GM19025 (cell line): ENCODE data around the gene CLBA1.

ENCODE experiments used
- ATAC-seq: cut with Tn5 transposase; IDR thresholded peaks from one replicate; pipeline ENCODE4 v1.9.1; 2021; ENCODE audit warnings: mild to moderate bottlenecking, low read depth, moderate library complexity; ENCODE audit not compliant: unreplicated experiment

Gene CLBA1

DNA sequence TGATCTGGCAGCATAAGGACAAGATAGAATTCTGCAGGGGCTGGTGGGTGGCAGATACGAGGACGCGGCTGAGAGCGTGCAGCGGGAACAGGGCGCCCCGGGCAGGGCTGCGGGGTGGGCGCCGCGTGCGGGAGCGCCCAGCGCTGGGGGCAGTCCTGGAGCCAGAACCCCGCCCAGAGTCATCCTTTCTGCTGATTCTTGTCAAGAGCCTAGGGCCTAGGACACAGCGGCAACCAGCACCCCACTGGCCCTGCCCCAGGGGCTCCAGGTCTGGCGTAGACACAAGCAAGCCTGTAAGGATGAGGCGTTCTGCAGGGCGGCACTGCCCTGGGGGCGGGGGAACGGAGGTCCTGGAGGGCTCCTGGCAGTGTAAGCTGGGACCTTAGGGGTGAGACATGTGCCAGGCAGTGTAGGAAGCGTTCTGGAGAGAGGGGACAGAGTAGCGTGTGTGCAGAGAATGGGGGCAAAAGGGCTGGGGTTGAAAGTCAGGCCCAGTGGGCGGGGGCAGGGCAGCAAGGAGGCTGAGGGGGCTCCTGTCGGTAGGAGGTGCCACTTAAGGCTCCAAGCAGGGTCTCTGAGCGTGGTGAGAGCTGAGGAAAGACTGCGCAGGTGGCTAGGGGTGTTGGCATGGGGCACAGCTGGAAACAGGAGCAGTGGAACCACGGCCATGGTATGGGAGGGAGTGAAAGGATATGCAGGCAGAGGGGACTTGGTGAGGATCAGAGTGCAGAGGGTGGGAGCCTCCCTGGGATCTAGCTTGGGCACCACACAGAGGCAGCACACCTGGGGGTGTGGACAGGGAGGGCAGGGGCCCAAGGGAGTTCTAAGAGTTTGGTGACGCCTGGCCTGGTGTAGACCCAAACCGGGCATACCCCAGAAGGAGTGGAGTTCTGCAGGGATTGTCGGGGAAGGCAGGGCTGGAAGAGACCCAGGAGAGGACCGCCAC is 6.6 kb upstream of the CLBA1 start:
- no peak for ATAC-seq

DNA sequence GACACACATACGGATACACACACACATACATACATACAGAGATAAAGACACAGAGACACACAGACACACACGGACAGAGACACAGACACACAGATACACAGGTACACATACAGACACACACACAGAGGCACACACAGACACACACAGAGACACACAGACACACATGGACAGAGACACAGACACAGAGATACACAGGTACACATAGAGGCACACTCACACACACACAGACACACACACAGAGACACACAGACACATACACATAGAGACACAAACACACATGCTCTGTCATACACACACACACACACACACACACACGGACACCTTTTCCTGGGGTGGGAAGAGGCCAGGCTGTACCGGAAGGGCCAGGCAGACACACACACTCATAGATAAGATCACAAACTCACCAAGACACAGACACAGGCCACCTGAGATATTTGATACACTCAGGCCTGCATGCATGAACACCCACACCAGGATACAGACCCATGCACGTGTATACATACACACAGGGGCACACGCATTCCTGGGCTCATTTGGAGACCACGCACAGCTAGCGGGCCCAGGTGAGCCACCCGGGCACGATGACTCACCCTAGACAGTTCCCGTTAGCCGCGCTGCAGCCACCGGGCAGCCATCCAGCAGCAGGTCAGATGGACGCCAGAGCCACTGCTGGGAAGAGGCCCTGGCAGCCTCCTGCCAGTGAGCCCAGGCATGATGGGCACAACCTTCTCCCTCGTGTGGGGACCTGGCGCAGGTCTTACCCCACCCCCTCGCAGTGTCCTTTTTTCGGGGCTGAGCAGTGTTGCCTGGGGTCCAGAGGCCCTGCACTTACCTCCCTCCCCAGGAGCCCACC is 5.6 kb upstream of the CLBA1 start:
- ATAC-seq = no peak

DNA sequence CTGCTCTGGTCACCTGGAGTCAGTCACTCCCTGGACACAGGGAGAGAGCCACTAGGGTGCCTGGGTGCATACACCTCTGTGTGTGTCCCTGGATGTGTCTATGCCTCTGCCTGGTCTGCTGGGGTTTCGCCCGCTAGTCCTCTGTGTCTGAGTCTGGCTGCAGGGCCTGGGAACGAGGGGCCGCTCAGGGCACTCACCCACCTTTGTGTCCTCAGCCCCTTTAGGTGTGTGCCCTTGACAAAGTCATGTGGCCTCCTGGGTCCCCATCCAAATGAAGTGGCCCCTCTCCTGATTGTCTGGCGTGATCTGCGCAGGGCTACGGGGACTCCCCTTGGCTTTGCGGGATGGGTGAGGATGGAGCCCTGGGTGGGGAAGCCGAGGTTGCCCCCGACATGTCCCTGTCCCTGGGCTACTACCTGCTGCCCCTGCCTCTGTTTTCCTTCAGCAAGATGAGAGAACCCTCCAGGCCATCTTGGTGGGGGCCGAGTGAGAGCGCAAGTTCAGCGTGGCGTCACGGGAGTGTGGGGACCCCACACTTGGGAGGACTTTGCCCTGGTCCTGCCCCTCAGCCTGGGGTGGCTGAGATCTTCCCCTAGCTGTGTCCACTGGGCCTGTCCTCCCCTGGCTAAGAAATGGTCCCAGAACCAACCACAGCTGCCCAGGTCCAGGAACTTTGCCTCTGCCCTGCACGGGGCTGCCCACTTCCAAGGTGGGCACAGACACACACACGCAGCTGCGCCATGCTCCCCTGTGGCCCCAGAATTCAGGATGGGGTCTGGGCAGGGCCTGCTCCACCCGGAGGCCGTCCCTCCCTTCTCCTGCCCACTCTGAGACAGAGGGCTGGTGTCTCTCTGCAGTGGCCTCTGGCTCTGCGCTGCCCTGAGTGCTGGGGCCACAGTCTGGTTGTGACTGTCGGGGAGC is 4.7 kb upstream of the CLBA1 start:
- no peak for ATAC-seq

DNA sequence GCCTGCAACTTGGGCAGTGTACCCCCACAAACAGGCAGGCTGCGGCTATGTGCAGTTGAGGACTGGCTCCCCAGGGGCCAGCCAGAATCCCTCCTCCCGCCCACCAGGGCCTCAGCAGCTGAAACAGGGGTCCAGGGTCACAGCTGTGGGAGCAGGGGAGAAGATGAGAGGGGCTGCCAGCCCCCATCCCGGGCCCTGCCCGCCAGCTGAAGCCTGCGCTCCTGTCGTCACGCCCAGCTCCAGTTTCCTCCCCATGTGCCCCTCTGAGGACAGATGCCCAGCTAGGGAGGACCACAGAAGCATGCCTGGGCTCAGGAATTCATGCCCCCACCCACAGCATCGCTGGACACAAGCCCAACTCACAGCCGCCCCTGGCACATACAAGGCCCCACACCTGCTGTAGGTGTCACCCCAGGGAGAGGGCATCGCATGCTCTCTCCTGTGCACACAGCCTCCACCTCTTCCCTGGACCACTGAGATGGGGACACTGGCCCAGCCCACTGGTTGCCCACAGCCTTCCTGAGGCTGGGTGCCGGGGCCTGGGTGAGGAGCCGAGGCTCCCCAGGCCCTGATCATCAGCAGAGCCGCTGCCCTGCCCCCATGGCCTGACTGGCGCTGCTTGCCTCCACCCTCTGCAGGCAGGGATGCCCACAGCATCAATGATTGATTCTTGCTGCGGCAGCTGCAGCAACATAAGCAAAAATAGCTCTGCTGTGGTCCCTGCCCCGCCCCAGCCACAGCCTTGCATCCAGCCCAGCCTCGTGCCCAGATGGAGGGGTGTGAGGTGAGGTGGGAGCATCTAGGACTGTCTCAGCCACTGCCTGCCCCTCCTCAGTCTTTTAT is 3.7 kb upstream of the CLBA1 start:
- ATAC-seq = no peak

DNA sequence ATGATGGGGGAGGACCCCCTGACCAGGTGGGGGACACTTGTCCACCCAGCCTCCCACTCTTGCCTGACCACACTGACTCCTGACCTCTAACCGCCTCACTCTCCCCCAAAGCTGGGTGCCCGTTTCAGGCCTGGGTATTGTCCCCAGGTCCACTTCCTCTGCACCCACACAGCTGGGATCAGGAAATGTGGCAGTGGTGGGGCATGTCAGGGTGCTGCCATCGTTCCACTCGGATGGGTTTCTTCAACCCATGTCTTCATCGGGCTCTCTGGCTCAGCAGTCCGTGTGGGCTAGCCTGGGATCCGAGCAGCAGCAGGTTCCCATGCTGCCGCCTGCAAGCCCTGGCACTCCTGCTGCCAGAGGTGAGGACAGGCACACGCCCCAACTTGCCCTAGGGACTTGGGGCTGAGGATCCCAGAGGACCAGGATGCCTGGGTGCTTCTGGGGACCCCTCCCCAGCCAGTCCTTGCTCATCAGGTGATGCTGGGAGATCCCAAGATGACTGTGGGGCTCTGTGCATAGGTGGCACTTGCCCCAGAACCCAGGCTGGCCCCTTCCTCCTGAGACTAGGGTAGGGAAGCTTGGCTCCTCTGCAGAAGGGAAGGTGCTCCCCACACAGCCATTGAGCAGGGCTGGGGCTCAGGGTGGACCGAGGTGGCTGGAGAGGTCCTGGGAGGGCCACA is 2.9 kb upstream of the CLBA1 start:
- ATAC-seq = no peak

DNA sequence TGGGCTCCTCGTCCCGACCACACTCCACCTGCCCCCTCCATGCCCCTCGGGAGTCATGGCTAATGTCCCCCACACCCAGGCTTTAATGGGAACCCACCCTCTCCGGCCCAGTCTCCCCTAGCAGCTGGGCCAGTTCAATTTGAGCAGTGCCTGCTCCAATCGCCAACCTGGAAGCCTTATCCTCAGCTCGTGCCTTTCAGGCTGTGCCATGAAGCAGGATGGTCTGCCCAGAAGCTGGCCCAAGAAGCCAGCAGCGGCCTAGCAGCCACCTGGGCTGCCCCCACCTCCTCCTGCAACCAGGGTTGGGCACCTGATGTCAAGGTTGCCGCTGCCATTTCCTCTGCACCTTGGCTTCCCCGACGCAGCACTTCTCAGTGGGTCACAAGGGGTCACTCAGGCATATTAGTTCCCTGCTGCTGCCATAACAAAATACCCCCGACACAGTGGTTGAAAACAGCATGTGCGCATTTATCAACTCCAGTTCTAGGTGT is 2.3 kb upstream of the CLBA1 start:
- no peak for ATAC-seq

DNA sequence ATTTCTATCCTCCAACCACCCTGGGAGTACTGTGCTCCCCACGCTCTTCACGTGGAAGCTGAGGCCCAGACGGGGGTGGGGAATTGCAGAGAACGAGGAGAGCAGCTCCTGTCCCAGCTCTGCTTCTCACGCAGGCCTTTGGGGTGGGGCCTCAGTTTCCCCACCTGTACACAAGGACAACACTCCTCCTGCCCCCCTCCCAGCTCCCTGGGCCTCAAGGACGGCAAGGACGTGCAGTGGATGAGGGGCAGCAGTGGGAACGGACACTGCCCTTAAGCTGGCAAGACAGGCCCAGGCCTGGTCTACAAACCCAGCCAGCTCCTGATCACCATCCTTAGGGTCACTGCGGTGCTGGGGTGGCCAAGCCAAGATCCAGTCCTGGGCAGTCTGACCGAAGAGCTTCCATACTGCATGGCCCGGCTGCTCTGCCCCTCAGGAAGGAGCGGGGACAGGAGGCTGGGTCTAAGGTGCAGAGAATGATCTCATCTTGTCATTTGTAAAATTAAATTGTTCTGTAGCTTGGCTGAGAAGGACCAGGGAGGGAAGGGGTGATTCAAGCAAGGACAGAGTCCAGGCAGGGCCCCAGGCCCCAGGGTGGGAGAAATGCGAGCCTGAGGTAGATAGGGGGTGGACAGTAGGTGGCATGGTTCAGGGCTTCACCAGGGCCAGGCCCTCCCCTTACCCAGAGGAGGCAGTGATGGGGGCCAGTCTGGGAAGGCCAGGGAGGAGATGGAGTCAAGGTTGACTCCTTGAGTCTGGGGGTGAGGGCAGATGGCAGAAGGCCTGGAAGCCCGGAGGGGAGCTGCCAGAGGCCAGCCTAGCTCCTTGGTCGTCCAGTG is 1.3 kb upstream of the CLBA1 start:
- ATAC-seq = no peak

DNA sequence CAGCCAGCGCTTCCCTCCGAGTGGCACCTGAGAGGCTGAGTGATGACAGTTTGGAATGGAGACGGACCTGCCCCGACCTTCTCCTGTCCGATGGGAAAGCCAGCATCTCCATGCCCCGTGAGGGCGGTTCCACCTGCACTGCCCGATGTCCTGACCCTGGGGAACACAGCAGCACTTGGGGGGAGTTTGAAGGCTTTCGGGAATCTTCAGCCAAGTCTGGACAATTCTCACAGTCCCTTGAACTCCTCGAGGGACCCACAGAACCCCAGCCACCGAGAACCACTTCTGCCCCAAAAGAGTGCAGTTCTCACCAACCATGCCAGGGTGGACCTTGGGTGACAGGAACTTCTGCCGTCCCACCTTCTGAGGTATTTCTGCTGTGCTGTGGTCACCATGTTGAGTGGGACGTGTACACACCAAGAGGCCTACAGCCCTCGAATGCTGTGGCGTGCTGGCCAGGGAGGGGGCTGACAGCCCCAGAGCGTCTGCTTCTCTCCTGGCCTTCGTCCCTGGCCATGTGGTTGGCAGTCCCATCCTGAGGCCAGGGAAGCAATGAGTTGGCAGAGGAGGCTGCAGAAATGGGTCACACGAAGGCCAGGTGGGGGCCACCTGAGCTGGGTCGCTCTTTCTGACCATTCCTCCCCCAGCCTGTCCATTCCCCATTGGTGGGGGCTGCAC is 1.0 kb downstream of the CLBA1 start:
- ATAC-seq = no peak

DNA sequence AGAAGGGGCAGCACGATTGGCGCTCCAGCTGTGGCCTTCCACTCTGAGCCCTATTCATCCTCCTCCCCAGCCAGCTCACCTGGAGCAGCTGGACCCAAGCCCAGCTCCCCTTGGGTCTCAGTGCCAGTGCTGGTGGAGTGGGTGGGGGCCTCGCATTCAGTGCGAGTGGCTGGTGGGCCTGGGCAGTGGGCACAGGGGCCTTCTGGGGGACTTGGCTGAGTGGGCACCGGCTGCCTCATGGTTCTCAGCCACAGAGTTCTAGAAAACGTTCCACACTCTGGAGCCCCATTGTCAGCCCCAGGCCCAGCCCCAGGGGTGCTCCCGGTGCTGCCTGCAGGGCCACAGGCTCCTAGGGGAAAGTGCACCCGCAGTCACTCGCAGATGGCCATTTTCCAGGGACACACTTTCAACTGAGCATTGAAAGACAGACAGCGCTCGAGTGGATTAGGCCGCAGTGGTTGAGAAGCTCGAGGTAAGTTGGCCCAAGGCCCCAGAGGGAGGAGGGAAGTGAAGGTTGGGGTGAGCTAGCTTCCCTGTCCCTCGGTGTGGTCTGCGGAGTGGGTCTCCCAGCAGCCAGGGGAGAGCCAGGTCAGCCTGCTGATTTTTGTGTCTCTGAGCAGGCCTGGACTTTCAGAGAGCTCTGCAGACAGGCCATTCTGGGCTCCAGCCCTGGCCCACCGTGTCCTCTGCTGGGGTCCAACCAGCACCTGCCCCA is 3.8 kb downstream of the CLBA1 start:
- ATAC-seq = no peak

DNA sequence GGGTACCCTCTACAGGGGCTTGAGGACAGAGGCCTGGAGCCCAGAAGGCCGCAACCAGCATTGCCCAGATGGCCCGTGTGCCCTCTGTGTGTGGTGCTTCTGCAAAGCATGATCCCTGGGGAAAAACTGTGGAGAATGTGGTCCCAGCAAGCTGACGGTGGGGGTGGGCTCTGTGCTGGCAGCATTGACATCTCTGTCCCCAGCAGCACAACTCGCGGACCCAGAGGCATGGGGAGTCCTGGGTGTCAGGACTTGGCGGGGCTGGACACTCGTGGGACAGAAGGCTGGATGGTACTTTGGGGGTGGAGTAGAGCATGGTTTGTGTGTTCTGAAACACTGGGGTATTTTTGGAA is 4.3 kb downstream of the CLBA1 start:
- no peak for ATAC-seq

DNA sequence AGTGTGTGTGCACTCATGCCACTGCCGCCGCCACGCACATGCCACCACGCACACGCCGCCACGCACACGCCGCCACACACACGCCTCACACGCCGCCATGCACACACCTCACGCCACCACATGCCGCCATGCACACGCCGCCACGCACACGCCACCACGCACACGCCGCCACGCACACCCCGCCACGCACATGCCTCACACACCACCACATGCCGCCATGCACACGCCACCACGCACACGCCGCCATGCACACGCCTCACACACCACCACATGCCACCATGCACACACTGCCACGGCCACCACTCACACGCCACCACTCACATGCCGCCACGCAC is 6.3 kb downstream of the CLBA1 start:
- ATAC-seq = no peak

DNA sequence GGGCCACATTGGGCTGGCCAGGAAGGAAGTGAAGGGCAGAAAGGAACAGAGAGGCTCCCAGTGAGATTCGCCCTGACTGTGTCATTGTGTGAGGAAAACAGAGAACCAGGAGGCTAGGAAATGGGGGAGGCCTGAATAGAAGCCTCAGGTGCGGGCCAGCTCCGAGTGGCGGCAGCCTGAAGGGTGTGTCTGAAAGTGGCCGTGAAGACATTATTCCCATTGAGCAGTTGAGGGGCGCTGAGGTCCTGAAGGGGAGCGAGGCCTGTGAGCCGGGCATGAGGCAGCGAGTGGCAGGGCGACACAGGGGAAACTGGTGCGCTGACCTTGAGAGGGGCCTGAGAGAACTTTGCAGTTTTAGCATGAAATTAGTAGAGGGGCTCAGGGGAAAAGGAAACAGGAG is 6.9 kb downstream of the CLBA1 start:
- no peak for ATAC-seq

DNA sequence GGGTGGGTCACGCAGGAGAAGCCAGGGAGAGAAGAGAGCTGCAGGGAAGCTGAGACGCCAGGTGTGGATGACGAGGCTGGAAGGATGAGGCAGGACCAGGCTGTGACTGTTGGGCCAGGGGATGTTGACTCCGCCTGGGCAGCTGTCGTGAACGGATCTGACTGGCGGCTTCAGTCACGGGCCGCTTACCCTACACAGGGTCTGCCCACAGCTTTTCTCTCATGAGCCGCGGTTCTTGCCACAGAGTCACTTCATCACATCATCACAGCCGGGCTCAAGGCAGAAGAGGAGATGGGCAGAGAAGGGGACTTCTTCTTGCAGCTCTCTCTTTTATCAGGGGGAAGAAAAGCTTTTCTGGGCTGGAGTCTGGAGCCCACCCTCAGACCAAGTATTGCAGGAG is 7.7 kb downstream of the CLBA1 start:
- no peak for ATAC-seq

DNA sequence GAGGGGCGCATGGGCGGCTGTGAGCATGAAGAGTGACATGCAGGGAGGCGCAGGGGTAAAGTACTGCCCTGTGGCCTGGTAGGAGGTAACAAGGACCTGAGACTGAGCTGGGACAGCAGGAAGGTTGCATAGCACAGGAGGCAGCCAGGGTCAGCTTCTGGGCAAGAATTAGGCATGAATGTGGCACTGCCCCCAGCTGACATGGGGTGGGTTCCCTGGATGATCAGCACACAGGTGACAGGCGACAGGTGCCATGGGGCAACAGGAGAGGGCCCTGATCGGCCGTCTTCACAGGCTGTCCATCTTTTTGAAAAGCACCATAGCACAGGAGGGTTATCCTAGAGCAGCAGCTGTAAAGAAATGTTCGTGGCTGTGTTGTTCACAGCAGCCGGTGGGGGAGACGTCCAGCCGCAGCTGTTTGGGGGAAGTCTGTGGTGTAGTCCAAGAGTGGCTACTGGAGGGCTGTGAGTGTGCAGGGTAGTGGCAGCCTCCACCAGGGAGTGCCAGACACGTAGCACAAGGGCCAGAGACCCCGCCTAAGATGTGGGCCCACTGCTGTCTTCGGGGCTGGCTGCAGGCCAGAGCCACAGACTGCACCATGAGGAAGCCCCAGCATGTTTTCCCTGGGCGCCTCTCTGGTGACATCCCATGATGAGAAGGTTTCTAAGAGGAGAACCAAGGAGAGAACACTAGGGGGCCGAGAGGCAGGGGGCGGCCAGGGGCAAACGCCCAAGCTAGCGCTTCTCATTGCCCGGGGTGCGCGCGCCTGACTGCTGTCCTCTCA is 8.4 kb downstream of the CLBA1 start:
- no peak for ATAC-seq

DNA sequence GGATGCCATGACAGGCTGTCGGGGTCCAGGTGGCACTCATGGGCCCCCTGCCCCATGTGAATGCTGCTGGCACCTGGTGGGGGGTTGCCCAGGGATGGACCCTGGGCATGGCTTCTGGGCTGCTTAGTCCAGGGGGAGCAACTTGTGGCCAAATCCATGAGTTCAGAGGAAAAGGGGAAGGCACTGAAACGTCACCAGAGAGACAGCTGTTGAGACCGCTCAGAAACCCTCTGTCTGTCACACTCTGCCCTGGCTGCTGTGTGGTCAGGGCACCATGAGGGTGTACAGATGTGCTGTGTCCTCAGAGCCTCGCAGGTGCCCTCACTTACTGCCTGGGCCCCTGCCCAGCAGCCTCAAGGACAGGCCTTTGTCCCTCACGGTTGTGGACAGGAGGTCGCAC is 9.4 kb downstream of the CLBA1 start:
- no peak for ATAC-seq

DNA sequence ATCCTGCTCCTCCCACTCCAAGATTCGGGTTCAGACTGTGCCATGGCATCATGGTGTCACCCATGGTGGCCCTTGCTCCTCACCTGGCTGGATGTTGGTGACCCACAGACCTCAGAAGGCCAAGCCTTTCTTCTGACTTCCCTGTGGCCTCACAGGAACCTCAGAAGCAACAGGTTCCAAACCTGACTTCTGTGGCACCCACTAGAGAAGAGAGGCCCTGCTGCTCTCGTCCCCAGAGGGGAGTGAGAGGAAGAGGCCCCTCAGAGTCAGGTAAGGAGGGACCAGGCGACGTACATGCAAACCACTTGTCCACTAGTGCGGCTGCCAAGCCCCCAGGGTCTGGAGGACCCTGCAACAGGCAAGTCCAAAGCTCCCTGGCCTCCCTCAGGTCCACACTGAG is 10.4 kb downstream of the CLBA1 start:
- ATAC-seq = no peak
